ENCODE measurements around the gene NBPF3. TPM values are rescaled to one million over a fixed set of nuclear protein-coding genes. Genes with fewer than 3 reads are reported as not detected.

Gene NBPF3
- 0.35 and 0.75 TPM in 2 replicates for polyA plus RNA-seq

GRCh38 chr1:21439721-21440629 is at the start of gene NBPF3:
TSS of gene NBPF3 (plus strand) at chr1:21440137. CDS start at chr1:21445087, 4,950 bp downstream.

GRCh38 chr1:21509351-21510112 is 69.6 kb downstream of the NBPF3 start, which contains the start of gene ALPL:
TSS of gene ALPL (plus strand) at chr1:21509423. CDS start at chr1:21554082, 44,659 bp downstream.

Other genes starting within 250 kb of the NBPF3 start
- gene ECE1, start 149.7 kb upstream of the NBPF3 start, polyA plus RNA-seq, result 3.2 and 3.3 TPM in 2 replicates
- gene ALPL, start 69.3 kb downstream of the NBPF3 start, polyA plus RNA-seq, result 0.16 TPM in 1 of 2 replicates, not detected in the other
- gene RAP1GAP, start 229.2 kb downstream of the NBPF3 start, polyA plus RNA-seq, result 6.6 and 9.3 TPM in 2 replicates

Data from Purkinje cell (primary cell).